ENCODE results near the gene MUC20.
"Not testable (repeated sequence)": the region's sequence is repeated elsewhere in the genome, so short reads cannot be mapped to it uniquely, and the experiment has no call there.

The MUC20 gene

DNA sequence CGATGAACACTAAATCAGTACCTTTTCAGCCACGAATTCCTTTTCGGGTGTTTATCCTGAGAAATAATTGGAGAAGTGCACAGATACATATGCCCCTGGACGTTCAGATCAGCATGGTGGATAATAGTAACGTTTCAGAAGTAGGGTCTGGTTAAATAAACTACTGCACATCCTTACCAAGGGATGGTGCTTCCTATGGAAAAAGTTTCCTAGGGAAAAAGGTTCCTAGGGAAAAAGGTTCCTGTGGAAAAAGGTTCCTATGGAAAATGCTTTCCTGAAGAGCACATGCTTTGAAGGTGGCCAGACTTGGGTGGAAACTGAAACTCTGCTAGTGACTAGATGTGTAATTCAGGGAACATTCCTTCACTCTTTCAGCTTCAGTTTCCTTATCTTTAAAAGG, 28.3 kb downstream of the MUC20 start:
- H3K9ac ChIP-seq (ENCODE audit: low read depth in 1 of 2, low read length in 2 of 2); H3K36me3 ChIP-seq (ENCODE audit: control insufficient read depth in 1 of 2, insufficient read depth in 2 of 2, low read length in 2 of 2); H3K4me3 ChIP-seq (ENCODE audit: low read depth in 1 of 2, low read length in 2 of 2); H3K27me3 ChIP-seq (ENCODE audit: control insufficient read depth in 1 of 2, insufficient read depth in 2 of 2, low read length in 2 of 2); H3K27ac ChIP-seq (ENCODE audit: low read depth, low read length); H3K9me3 ChIP-seq (ENCODE audit: control insufficient read depth in 1 of 2, low read length in 2 of 2); H3K4me1 ChIP-seq (ENCODE audit: control insufficient read depth in 1 of 2, insufficient read depth in 2 of 2, low read length in 2 of 2): not testable (repeated sequence)

DNA sequence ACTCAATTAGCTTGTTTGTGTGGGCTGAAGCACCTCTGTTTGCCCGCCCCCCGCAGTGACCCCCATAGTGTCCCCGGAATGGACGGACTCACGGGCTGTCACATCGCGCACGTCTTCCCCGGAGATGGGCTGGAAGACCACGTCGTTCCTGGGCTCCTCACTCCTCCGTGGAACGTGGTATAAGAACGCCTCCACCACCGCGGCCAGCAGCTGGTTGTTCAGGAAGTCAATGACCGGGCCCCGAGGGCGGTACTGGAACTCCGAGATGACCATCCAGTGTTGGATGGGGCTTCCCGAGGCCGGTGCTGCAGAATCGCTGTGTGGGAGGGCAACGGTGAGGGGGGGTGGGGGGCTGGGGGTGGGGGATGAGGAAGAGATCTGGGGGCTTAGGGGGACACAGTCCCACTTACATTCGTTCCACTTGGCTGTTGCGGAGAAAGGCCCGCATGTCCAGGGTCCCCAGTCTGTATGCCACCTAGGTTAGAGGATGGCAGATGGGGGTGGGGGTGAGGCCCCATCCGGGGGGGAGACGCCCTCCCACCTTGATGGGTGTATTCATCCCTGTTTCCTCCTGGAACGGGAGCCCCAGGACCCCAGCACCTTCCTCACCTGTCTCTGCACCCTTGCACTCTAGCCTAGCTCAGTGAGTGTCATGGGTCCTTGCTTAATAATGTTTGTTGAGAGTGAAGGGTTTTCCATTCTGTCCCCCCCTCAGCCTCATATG, 30.2 kb downstream of the MUC20 start:
- Histone ChIP-seq H3K9ac (ENCODE audit: low read depth in 1 of 2, low read length in 2 of 2) (no peak overlapping the region), H3K27me3 (ENCODE audit: control insufficient read depth in 1 of 2, insufficient read depth in 2 of 2, low read length in 2 of 2) (peaks cover 0 to 4% of the 10 kb centered on the region in 2 donors), H3K4me3 (ENCODE audit: low read depth in 1 of 2, low read length in 2 of 2) (no peak overlapping the region), H3K4me1 (ENCODE audit: control insufficient read depth in 1 of 2, insufficient read depth in 2 of 2, low read length in 2 of 2) (no peaks in the 10 kb centered on the region), H3K36me3 (ENCODE audit: control insufficient read depth in 1 of 2, insufficient read depth in 2 of 2, low read length in 2 of 2) (no peaks in the 10 kb centered on the region), H3K9me3 (ENCODE audit: control insufficient read depth in 1 of 2, low read length in 2 of 2) (no peaks in the 10 kb centered on the region), H3K27ac (ENCODE audit: low read depth, low read length) (no peak overlapping the region)

GRCh38 chr3:195751560-195751959, 30.8 kb downstream of the MUC20 start:
- Histone ChIP-seq H3K36me3 (ENCODE audit: control insufficient read depth in 1 of 2, insufficient read depth in 2 of 2, low read length in 2 of 2) (no peaks in the 10 kb centered on the region), H3K9ac (ENCODE audit: low read depth in 1 of 2, low read length in 2 of 2) (no peak overlapping the region), H3K27me3 (ENCODE audit: control insufficient read depth in 1 of 2, insufficient read depth in 2 of 2, low read length in 2 of 2) (peaks cover 0 to 4% of the 10 kb centered on the region in 2 donors), H3K9me3 (ENCODE audit: control insufficient read depth in 1 of 2, low read length in 2 of 2) (no peaks in the 10 kb centered on the region), H3K4me3 (ENCODE audit: low read depth in 1 of 2, low read length in 2 of 2) (no peak overlapping the region), H3K27ac (ENCODE audit: low read depth, low read length) (no peak overlapping the region), H3K4me1 (ENCODE audit: control insufficient read depth in 1 of 2, insufficient read depth in 2 of 2, low read length in 2 of 2) (no peaks in the 10 kb centered on the region)

GRCh38 chr3:195752066-195752465, 31.3 kb downstream of the MUC20 start:
- Histone ChIP-seq H3K9me3 (ENCODE audit: control insufficient read depth in 1 of 2, low read length in 2 of 2) (no peaks in the 10 kb centered on the region), H3K27me3 (ENCODE audit: control insufficient read depth in 1 of 2, insufficient read depth in 2 of 2, low read length in 2 of 2) (peaks cover 0 to 6% of the 10 kb centered on the region in 2 donors), H3K9ac (ENCODE audit: low read depth in 1 of 2, low read length in 2 of 2) (no peak overlapping the region), H3K36me3 (ENCODE audit: control insufficient read depth in 1 of 2, insufficient read depth in 2 of 2, low read length in 2 of 2) (no peaks in the 10 kb centered on the region), H3K27ac (ENCODE audit: low read depth, low read length) (no peak overlapping the region), H3K4me3 (ENCODE audit: low read depth in 1 of 2, low read length in 2 of 2) (no peak overlapping the region), H3K4me1 (ENCODE audit: control insufficient read depth in 1 of 2, insufficient read depth in 2 of 2, low read length in 2 of 2) (no peaks in the 10 kb centered on the region)

GRCh38 chr3:195752546-195753331, 32.0 kb downstream of the MUC20 start:
- no peaks in the 10 kb centered on the region for H3K9me3 ChIP-seq (ENCODE audit: control insufficient read depth in 1 of 2, low read length in 2 of 2)
- no peak overlapping the region for H3K9ac ChIP-seq (ENCODE audit: low read depth in 1 of 2, low read length in 2 of 2)
- H3K36me3 ChIP-seq (ENCODE audit: control insufficient read depth in 1 of 2, insufficient read depth in 2 of 2, low read length in 2 of 2), result no peaks in the 10 kb centered on the region
- H3K4me3 ChIP-seq (ENCODE audit: low read depth in 1 of 2, low read length in 2 of 2), result no peak overlapping the region
- H3K4me1 ChIP-seq (ENCODE audit: control insufficient read depth in 1 of 2, insufficient read depth in 2 of 2, low read length in 2 of 2), result peaks cover 0 to 4% of the 10 kb centered on the region in 2 donors
- H3K27ac ChIP-seq (ENCODE audit: low read depth, low read length), result no peak overlapping the region
- H3K27me3 ChIP-seq (ENCODE audit: control insufficient read depth in 1 of 2, insufficient read depth in 2 of 2, low read length in 2 of 2), result peaks cover under 1 to 10% of the 10 kb centered on the region in 2 donors

- Histone ChIP-seq H3K9ac (ENCODE audit: low read depth in 1 of 2, low read length in 2 of 2) (no peak overlapping the region), H3K36me3 (ENCODE audit: control insufficient read depth in 1 of 2, insufficient read depth in 2 of 2, low read length in 2 of 2) (no peaks in the 10 kb centered on the region), H3K27ac (ENCODE audit: low read depth, low read length) (no peak overlapping the region), H3K4me1 (ENCODE audit: control insufficient read depth in 1 of 2, insufficient read depth in 2 of 2, low read length in 2 of 2) (peaks cover 0 to 5% of the 10 kb centered on the region in 2 donors), H3K27me3 (ENCODE audit: control insufficient read depth in 1 of 2, insufficient read depth in 2 of 2, low read length in 2 of 2) (peaks cover 7 to 14% of the 10 kb centered on the region in 2 donors), H3K4me3 (ENCODE audit: low read depth in 1 of 2, low read length in 2 of 2) (no peak overlapping the region), H3K9me3 (ENCODE audit: control insufficient read depth in 1 of 2, low read length in 2 of 2) (no peaks in the 10 kb centered on the region)
These were observed 32.8 kb downstream of the MUC20 start for GRCh38 chr3:195753581-195753980.

- Histone ChIP-seq H3K4me3 (ENCODE audit: low read depth in 1 of 2, low read length in 2 of 2) (no peak overlapping the region), H3K9ac (ENCODE audit: low read depth in 1 of 2, low read length in 2 of 2) (no peak overlapping the region), H3K4me1 (ENCODE audit: control insufficient read depth in 1 of 2, insufficient read depth in 2 of 2, low read length in 2 of 2) (peaks cover 0 to 5% of the 10 kb centered on the region in 2 donors), H3K36me3 (ENCODE audit: control insufficient read depth in 1 of 2, insufficient read depth in 2 of 2, low read length in 2 of 2) (no peaks in the 10 kb centered on the region), H3K27me3 (ENCODE audit: control insufficient read depth in 1 of 2, insufficient read depth in 2 of 2, low read length in 2 of 2) (peaks cover 10 to 14% of the 10 kb centered on the region in 2 donors), H3K27ac (ENCODE audit: low read depth, low read length) (no peak overlapping the region), H3K9me3 (ENCODE audit: control insufficient read depth in 1 of 2, low read length in 2 of 2) (no peaks in the 10 kb centered on the region)
These were observed 33.4 kb downstream of the MUC20 start for GRCh38 chr3:195754141-195754540.

DNA sequence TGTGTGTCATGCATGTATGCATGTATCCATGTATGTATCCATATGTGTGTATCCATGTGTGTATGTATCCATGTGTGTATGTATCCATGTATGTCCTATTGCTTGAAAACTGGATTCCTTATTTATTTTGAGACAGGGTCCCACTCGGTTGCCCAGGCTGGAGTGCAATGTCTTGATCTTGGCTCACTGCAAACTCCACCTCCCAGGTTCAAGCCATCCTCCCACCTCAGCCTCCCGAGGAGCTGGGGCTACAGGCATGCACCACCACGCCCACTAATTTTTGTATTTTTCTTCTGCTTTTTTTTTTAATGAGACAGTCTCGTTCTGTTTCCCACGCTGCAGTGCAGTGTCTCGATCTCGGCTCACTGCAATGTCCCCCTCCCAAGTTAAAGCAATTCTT, 34.1 kb downstream of the MUC20 start:
- Histone ChIP-seq H3K4me1 (ENCODE audit: control insufficient read depth in 1 of 2, insufficient read depth in 2 of 2, low read length in 2 of 2) (peaks cover 0 to 5% of the 10 kb centered on the region in 2 donors), H3K27ac (ENCODE audit: low read depth, low read length) (no peak overlapping the region), H3K9me3 (ENCODE audit: control insufficient read depth in 1 of 2, low read length in 2 of 2) (no peaks in the 10 kb centered on the region), H3K27me3 (ENCODE audit: control insufficient read depth in 1 of 2, insufficient read depth in 2 of 2, low read length in 2 of 2) (peaks cover 11 to 17% of the 10 kb centered on the region in 2 donors), H3K36me3 (ENCODE audit: control insufficient read depth in 1 of 2, insufficient read depth in 2 of 2, low read length in 2 of 2) (no peaks in the 10 kb centered on the region), H3K4me3 (ENCODE audit: low read depth in 1 of 2, low read length in 2 of 2) (no peak overlapping the region), H3K9ac (ENCODE audit: low read depth in 1 of 2, low read length in 2 of 2) (no peak overlapping the region)

GRCh38 chr3:195755391-195755790, 34.6 kb downstream of the MUC20 start:
- H3K36me3 ChIP-seq (ENCODE audit: control insufficient read depth in 1 of 2, insufficient read depth in 2 of 2, low read length in 2 of 2), result no peaks in the 10 kb centered on the region
- no peak overlapping the region for H3K9ac ChIP-seq (ENCODE audit: low read depth in 1 of 2, low read length in 2 of 2)
- no peak overlapping the region for H3K27ac ChIP-seq (ENCODE audit: low read depth, low read length)
- H3K27me3 ChIP-seq (ENCODE audit: control insufficient read depth in 1 of 2, insufficient read depth in 2 of 2, low read length in 2 of 2), result peaks cover 11 to 17% of the 10 kb centered on the region in 2 donors
- no peaks in the 10 kb centered on the region for H3K9me3 ChIP-seq (ENCODE audit: control insufficient read depth in 1 of 2, low read length in 2 of 2)
- no peak overlapping the region for H3K4me3 ChIP-seq (ENCODE audit: low read depth in 1 of 2, low read length in 2 of 2)
- H3K4me1 ChIP-seq (ENCODE audit: control insufficient read depth in 1 of 2, insufficient read depth in 2 of 2, low read length in 2 of 2), result peaks cover 0 to 5% of the 10 kb centered on the region in 2 donors
